Measurements from ENCODE around the gene GRIK1. TPM values are rescaled to one million over a fixed set of nuclear protein-coding genes. Genes with fewer than 3 reads are reported as not detected.

GRIK1 gene
- total RNA-seq, 1 experiment from 2014 or later = not detected

DNA sequence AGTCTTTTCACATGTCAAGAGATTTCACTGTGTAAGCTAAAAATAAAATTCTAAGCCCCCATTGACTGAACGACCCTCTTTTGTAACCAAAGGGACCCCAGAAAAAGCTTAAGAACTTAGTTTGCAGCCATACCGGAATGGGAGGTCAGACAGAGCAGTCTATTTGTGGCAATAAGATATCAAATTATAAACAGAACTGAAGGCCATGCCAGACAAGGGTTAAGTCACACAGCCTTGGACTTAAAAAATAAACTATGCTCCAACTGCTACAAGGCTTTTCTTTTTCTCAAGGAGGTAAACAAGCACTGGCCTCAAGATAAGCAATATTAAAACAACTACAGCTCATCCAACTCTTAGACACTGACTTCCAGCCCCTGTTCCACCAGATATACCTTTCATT lies 384.2 kb downstream of the GRIK1 start:
- no peaks in the 10 kb centered on the region for H3K9me3 ChIP-seq
- BruUV-seq (replicated peaks) = no TSS peak
- DNase-seq = no peak
- no peak overlapping the region for H3K4me3 Mint-ChIP-seq (ENCODE audit: unreplicated experiment)
- H3K27me3 Mint-ChIP-seq (ENCODE audit: insufficient read depth, unreplicated experiment) = peaks cover 2% of the 10 kb centered on the region
- ChIA-PET POLR2A (no interaction called here), CTCF (no interaction called here)
- H3K27ac Mint-ChIP-seq (ENCODE audit: unreplicated experiment) = no peak overlapping the region
- H3K4me1 Mint-ChIP-seq (ENCODE audit: low read depth, unreplicated experiment) = no peaks in the 10 kb centered on the region
- no peaks in the 10 kb centered on the region for H3K27me3 ChIP-seq (replicated peaks; ENCODE audit: control insufficient read depth, insufficient read depth, low read length)
- no peaks in the 10 kb centered on the region for H3K36me3 ChIP-seq (ENCODE audit: control insufficient read depth, insufficient read depth, low read length)
- no peaks in the 10 kb centered on the region for H3K4me1 ChIP-seq
- no peaks in the 10 kb centered on the region for H3K36me3 Mint-ChIP-seq (ENCODE audit: insufficient read depth, unreplicated experiment)
- no peak overlapping the region for H3K4me3 ChIP-seq (ENCODE audit: low read depth, low read length)
- H3K9me3 Mint-ChIP-seq (ENCODE audit: unreplicated experiment) = no peaks in the 10 kb centered on the region
- TF ChIP-seq, protein P1, sequence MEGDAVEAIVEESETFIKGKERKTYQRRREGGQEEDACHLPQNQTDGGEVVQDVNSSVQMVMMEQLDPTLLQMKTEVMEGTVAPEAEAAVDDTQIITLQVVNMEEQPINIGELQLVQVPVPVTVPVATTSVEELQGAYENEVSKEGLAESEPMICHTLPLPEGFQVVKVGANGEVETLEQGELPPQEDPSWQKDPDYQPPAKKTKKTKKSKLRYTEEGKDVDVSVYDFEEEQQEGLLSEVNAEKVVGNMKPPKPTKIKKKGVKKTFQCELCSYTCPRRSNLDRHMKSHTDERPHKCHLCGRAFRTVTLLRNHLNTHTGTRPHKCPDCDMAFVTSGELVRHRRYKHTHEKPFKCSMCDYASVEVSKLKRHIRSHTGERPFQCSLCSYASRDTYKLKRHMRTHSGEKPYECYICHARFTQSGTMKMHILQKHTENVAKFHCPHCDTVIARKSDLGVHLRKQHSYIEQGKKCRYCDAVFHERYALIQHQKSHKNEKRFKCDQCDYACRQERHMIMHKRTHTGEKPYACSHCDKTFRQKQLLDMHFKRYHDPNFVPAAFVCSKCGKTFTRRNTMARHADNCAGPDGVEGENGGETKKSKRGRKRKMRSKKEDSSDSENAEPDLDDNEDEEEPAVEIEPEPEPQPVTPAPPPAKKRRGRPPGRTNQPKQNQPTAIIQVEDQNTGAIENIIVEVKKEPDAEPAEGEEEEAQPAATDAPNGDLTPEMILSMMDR (IDR thresholded peaks at IDR 0.05; ENCODE audit: insufficient read depth in 1 of 2, low read depth in 1 of 2, low read length in 1 of 2, severe bottlenecking in 1 of 2, unreplicated experiment in 1 of 2) = no peak
- intact Hi-C loops (cut with micrococcal nuclease; ENCODE audit: unreplicated experiment) = no loop called here

DNA sequence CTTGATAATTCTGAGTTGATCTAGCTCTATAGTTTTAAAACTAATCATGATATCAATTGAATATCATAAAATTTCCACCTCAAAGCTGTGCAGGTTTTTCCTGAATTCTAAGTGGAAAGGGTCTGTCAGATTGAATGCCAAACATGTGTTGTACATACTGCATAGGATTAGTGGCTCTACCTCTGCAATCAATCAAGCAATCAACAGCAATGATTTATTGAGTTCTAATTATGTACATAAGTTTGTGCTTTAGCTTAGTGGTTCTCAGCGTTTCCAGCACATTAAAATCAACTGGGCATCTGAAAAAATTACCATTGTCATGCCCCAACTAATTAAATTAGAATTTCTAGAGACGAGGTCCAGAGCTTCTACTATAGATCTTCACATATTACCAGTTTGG lies 389.6 kb downstream of the GRIK1 start:
- intact Hi-C loops (cut with micrococcal nuclease; ENCODE audit: unreplicated experiment) = no loop called here
- Mint-ChIP-seq H3K4me1 (ENCODE audit: low read depth, unreplicated experiment) (no peaks in the 10 kb centered on the region), H3K27ac (ENCODE audit: unreplicated experiment) (no peak overlapping the region), H3K36me3 (ENCODE audit: insufficient read depth, unreplicated experiment) (no peaks in the 10 kb centered on the region), H3K27me3 (ENCODE audit: insufficient read depth, unreplicated experiment) (peaks cover 2% of the 10 kb centered on the region), H3K9me3 (ENCODE audit: unreplicated experiment) (no peaks in the 10 kb centered on the region), H3K4me3 (ENCODE audit: unreplicated experiment) (no peak overlapping the region)
- ChIA-PET CTCF (no interaction called here), POLR2A (no interaction called here)
- Histone ChIP-seq H3K27me3 (replicated peaks; ENCODE audit: control insufficient read depth, insufficient read depth, low read length) (no peaks in the 10 kb centered on the region), H3K4me1 (no peaks in the 10 kb centered on the region), H3K36me3 (ENCODE audit: control insufficient read depth, insufficient read depth, low read length) (no peaks in the 10 kb centered on the region), H3K4me3 (ENCODE audit: low read depth, low read length) (no peak overlapping the region), H3K9me3 (no peaks in the 10 kb centered on the region)
- no TSS peak for BruUV-seq (replicated peaks)
- TF ChIP-seq, protein P1 (IDR thresholded peaks at IDR 0.05; ENCODE audit: insufficient read depth in 1 of 2, low read depth in 1 of 2, low read length in 1 of 2, severe bottlenecking in 1 of 2, unreplicated experiment in 1 of 2) = no peak
- DNase-seq = no peak

DNA sequence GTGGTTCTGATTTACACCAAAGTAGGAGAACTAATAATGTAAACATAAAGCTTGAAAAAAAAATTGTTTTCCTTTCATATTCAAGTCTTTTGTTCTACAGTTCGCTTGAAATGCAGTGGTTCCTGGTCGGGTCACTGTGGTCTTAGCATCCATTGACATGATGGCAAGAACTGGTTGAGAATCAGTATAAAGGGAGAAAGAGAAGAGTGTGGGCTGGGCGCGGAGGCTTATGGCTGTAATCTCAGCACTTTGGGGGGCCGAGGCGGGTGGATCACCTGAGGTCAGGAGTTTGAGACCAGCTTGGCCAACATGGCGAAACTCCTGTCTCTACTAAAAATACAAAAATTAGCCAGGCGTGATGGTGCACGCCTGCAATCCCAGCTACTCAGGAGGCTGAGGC lies 390.2 kb downstream of the GRIK1 start:
- TF ChIP-seq, protein P1 (IDR thresholded peaks at IDR 0.05; ENCODE audit: insufficient read depth in 1 of 2, low read depth in 1 of 2, low read length in 1 of 2, severe bottlenecking in 1 of 2, unreplicated experiment in 1 of 2) = no peak
- H3K4me1 ChIP-seq = no peaks in the 10 kb centered on the region
- H3K36me3 ChIP-seq (ENCODE audit: control insufficient read depth, insufficient read depth, low read length) = no peaks in the 10 kb centered on the region
- DNase-seq = no peak
- H3K27ac Mint-ChIP-seq (ENCODE audit: unreplicated experiment) = no peak overlapping the region
- intact Hi-C loops (cut with micrococcal nuclease; ENCODE audit: unreplicated experiment) = no loop called here
- H3K4me1 Mint-ChIP-seq (ENCODE audit: low read depth, unreplicated experiment) = no peaks in the 10 kb centered on the region
- BruUV-seq (replicated peaks) = no TSS peak
- ChIA-PET CTCF (no interaction called here), POLR2A (no interaction called here)
- H3K36me3 Mint-ChIP-seq (ENCODE audit: insufficient read depth, unreplicated experiment) = no peaks in the 10 kb centered on the region
- no peaks in the 10 kb centered on the region for H3K27me3 ChIP-seq (replicated peaks; ENCODE audit: control insufficient read depth, insufficient read depth, low read length)
- no peaks in the 10 kb centered on the region for H3K27me3 Mint-ChIP-seq (ENCODE audit: insufficient read depth, unreplicated experiment)
- H3K9me3 ChIP-seq = no peaks in the 10 kb centered on the region
- H3K4me3 ChIP-seq (ENCODE audit: low read depth, low read length) = no peak overlapping the region
- no peaks in the 10 kb centered on the region for H3K9me3 Mint-ChIP-seq (ENCODE audit: unreplicated experiment)
- H3K4me3 Mint-ChIP-seq (ENCODE audit: unreplicated experiment) = no peak overlapping the region

All from Caco-2 (cell line).